ENCODE data around the gene VEZF1.
A peak's percentile ranks its signal among the peaks of the same experiment; 100 is the strongest.

Gene VEZF1

DNA sequence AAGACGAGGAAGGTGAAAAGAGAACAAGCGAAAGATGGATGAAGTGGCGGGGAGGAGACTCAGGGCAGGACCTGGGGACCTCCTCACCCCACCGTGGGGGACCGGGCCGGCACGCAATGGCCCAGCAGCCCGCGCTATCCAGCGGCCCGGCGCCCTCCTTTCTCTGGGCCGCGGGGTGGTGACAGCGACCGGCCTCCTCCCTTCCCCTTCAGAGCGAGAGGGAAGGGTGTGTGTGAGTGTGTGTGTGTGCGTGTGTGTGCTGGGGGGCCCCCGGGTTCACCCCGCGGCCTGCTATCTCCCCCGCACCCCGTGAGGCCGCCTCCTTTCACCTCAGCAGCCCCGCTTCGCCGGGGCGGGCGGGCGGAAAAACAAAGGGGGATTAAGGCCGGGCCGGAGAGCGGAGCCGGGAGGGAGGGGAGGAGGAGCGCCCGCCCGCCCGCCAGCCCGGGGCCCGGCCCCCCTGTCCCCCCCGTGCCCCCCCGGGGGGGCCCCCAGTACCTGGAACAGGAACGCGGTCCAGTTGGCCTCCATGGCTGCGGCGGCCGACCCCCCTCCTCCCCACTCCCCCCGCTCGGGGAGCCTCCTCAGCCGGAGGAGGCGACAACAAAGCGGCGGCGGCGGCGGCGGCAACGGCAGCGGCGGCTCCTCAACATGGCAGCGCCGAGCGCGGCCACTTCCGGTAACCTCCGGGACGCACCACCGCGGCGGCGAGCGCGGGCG is at the start of gene VEZF1:
VEZF1 (minus strand) TSS at position 674 of the 720 bp plus-strand sequence; CDS start at position 531, 143 bp downstream.
- DNase-seq, result peak; percentile 88 to 91
- no peak for TF ChIP-seq GATA1 (IDR thresholded peaks at IDR 0.05; ENCODE audit: low read depth, low read length)
- TF ChIP-seq POLR2A (IDR thresholded peaks at IDR 0.05; ENCODE audit: low read length), result no peak

DNA sequence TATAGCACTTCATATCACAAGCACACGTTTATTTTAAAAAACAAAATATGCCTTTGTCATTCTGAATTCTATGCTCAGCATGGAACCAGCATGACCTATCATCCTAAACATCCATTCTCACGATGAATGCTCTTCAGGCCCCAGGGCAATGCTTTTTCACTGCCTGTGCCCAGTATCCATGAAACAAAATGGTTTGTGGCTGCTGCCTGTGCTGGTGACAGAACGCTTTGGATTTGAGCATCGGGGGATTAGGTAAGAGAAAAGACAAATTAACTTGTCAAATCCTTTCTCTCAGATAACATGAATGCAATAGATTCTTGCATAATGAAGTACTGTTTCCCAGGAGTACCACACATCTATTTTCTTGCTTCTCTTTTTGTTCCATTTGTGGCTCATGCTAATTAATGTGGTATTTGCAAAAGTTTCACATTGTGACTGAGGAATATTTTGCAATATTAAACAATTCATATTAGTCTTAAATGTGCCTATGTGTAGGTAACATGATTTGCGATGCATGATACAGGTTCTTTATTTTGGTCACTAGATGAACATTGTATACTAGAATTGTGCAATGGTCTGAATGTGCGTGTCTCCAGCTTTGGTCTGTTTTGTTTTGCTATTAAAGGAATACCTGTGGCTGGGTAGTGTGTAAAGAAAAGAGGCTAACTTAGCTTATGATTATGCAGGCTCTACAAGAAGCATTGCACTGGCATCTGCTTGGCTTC is 44.8 kb upstream of the VEZF1 start:
- DNase-seq, result no peak
- TF ChIP-seq GATA1 (IDR thresholded peaks at IDR 0.05; ENCODE audit: low read depth, low read length) (no peak), POLR2A (IDR thresholded peaks at IDR 0.05; ENCODE audit: low read length) (no peak)

GRCh38 chr17:58028578-58028977 is 40.5 kb upstream of the VEZF1 start:
- TF ChIP-seq GATA1 (IDR thresholded peaks at IDR 0.05; ENCODE audit: low read depth, low read length) (no peak), POLR2A (IDR thresholded peaks at IDR 0.05; ENCODE audit: low read length) (no peak)
- peak; percentile 48 to 50 for DNase-seq

GRCh38 chr17:58020401-58020800 is 32.3 kb upstream of the VEZF1 start:
- no peak for TF ChIP-seq POLR2A (IDR thresholded peaks at IDR 0.05; ENCODE audit: low read length)
- TF ChIP-seq GATA1 (IDR thresholded peaks at IDR 0.05; ENCODE audit: low read depth, low read length), result no peak
- DNase-seq, result no peak

GRCh38 chr17:58019521-58019920 is 31.5 kb upstream of the VEZF1 start:
- DNase-seq, result no peak
- TF ChIP-seq POLR2A (IDR thresholded peaks at IDR 0.05; ENCODE audit: low read length) (no peak), GATA1 (IDR thresholded peaks at IDR 0.05; ENCODE audit: low read depth, low read length) (no peak)

DNA sequence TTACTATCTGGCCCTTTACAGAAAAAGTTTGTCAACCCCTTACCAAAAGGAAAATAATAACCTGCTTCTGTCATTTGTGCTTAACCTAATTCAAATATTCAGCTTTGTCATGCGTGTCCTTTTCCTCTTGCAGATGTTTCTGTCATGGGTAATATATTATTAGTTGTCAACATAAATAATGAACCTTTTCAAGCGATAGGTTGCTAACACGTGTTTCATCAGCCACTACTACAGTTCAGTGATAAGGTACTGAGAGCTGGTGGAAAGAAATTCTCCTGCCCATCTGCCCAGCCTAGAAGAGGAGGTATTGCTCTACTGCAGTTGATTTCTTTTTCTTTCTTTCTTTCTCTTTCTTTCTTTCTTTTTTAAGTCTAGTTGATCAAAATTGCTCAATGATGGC is 31.0 kb upstream of the VEZF1 start:
- TF ChIP-seq GATA1 (IDR thresholded peaks at IDR 0.05; ENCODE audit: low read depth, low read length), result no peak
- no peak for TF ChIP-seq POLR2A (IDR thresholded peaks at IDR 0.05; ENCODE audit: low read length)
- DNase-seq, result no peak

DNA sequence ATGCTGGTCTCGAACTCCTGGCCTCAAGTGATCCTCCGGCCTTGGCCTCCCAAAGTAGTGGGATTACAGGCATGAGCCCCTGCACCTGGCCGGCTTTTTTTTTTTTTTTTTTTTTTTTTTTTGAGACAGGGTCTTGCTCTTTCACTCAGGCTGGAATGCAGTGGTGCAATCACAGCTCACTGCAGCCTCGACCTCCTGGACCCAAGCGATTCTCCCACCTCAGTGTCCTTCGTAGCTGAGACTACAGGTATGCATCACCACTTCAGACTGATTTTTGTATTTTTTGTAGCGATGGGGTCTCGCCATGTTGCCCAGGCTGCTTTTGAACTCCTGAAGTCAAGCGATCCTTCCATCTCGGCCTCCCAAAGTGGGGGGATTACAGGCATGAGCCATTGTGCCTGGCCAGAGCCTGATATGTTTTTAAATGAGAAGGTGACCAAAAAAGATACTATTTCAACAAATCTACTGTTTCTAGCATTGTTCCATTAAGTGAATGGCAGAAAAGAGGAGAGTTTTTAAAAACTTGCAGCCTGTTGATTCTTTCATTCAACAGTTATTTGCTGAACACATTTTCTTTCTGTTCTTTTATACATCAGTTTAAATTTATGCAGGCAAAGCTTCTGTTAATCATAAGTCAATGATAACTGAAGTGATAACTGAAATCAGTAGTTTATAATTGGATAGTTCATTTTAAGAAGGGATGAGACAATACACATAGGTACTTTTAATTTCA is 22.2 kb upstream of the VEZF1 start:
- no peak for TF ChIP-seq GATA1 (IDR thresholded peaks at IDR 0.05; ENCODE audit: low read depth, low read length)
- TF ChIP-seq POLR2A (IDR thresholded peaks at IDR 0.05; ENCODE audit: low read length), result no peak
- no peak for DNase-seq

DNA sequence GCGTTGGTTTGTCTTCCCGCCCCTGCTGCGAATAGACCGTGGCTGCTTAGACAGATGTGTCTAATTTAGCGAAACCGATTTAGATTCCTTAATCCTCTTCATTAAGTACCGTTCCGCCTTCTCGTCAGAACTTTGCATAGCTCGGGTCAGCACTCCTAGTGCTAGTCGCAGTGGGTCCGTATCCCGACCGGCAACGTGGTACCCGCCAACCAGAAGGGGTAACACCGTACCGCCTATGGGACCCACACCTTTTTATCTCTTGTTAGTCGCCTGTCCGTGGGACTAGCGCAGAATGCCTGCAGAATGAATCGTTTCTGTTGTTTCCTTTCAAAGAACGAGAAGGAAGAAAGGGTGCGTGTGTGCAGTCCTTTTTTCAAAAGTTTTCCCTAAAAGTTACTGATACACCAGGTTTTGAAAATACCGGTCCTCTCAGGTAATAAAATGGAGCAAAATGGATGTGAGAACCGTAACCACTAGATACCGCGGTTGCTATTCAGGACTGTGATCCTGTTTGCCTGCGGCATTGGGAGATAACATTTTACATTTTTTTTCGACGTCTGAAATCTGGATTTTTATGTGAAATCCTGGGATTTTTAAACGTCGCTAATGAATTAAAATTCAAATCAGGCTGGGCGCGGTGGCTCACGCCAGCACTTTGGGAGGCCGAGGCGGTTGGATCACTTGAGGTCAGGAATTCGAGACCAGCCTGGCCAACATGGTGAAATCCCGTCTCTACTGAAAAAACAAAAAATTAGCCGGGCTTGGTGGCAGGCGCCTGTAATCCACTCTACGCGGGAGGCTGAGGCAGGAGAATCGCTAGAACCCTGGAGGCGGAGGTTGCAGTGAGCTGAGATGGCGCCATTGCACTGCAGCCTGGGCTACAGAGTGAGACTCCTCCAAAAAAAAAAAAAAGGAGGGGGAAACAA is 20.0 kb upstream of the VEZF1 start:
- no peak for TF ChIP-seq GATA1 (IDR thresholded peaks at IDR 0.05; ENCODE audit: low read depth, low read length)
- no peak for TF ChIP-seq POLR2A (IDR thresholded peaks at IDR 0.05; ENCODE audit: low read length)
- no peak for DNase-seq

- peak; percentile 99 for DNase-seq
- no peak for TF ChIP-seq GATA1 (IDR thresholded peaks at IDR 0.05; ENCODE audit: low read depth, low read length)
- peak; percentile 98 for TF ChIP-seq POLR2A (IDR thresholded peaks at IDR 0.05; ENCODE audit: low read length)
These were observed 19.1 kb upstream of the VEZF1 start, which contains the start of gene SRSF1 for GRCh38 chr17:58006924-58007780. Gene SRSF1, minus strand, starts transcription at chr17:58007246. Its CDS starts 109 bp downstream, at chr17:58007137.

DNA sequence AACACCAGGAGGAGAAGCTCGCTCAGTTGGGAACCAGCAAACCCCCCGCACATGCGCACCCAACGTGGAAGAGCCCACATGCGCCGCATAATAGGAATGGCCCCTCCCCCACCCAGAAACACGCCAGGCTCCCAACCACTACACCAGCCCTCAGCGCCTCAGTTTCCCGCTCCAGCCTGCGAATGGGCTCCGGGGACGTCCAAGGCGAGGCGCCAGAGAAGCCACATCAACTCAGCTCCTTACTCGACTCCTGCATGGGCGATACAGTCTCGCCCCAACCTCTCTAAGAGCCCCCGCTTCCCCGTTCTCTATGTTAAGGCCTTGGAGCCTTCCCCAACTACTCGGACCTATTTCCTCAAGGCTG is 18.5 kb upstream of the VEZF1 start:
- peak; percentile 79 to 84 for DNase-seq
- TF ChIP-seq POLR2A (IDR thresholded peaks at IDR 0.05; ENCODE audit: low read length), result no peak
- TF ChIP-seq GATA1 (IDR thresholded peaks at IDR 0.05; ENCODE audit: low read depth, low read length), result no peak

- peak; percentile 31 to 48 for DNase-seq
- TF ChIP-seq POLR2A (IDR thresholded peaks at IDR 0.05; ENCODE audit: low read length) (peak; percentile 2), GATA1 (IDR thresholded peaks at IDR 0.05; ENCODE audit: low read depth, low read length) (no peak)
These were observed 17.9 kb upstream of the VEZF1 start for GRCh38 chr17:58005728-58006559.
